ENCODE results near the gene SNX20.

DNA sequence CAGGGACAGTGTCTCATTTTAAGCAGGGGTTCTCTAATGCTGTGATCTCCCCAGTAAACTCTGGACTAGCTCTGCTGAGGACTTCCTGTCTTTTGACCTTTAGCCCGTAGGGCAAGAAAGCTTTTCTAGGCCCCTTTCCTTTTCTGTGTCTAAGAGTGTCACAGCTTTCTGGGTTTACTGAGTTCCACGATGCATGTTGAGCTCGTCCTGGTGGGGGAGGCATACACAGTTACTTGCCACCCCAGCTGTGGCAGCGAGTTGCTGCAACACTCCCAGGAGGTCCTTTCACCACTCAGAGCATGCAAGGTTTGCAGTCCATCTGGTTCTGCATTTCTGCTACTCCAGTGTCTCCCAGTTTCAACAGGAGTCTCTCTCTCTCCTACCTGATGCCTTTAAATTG is 36.0 kb upstream of the SNX20 start:
- TF ChIP-seq TCF12 (IDR thresholded peaks at IDR 0.05), result no peak
- TF ChIP-seq TCF12 (CRISPR knock-in tag; IDR thresholded peaks at IDR 0.05), result no peak
- no peak for TF ChIP-seq ZNF232 (CRISPR knock-in tag; IDR thresholded peaks at IDR 0.05; ENCODE audit: borderline replicate concordance)
- TF ChIP-seq SUZ12 (IDR thresholded peaks at IDR 0.05; ENCODE audit: low read depth, low read length), result no peak
- TF ChIP-seq TARDBP (CRISPR knock-in tag; IDR thresholded peaks at IDR 0.05), result no peak
- no peak for TF ChIP-seq POLR2AphosphoS5 (IDR thresholded peaks at IDR 0.05; ENCODE audit: low read depth, low read length)
- TF ChIP-seq CHD2 (IDR thresholded peaks at IDR 0.05; ENCODE audit: low read depth, low read length), result no peak
- TF ChIP-seq, protein P1, sequence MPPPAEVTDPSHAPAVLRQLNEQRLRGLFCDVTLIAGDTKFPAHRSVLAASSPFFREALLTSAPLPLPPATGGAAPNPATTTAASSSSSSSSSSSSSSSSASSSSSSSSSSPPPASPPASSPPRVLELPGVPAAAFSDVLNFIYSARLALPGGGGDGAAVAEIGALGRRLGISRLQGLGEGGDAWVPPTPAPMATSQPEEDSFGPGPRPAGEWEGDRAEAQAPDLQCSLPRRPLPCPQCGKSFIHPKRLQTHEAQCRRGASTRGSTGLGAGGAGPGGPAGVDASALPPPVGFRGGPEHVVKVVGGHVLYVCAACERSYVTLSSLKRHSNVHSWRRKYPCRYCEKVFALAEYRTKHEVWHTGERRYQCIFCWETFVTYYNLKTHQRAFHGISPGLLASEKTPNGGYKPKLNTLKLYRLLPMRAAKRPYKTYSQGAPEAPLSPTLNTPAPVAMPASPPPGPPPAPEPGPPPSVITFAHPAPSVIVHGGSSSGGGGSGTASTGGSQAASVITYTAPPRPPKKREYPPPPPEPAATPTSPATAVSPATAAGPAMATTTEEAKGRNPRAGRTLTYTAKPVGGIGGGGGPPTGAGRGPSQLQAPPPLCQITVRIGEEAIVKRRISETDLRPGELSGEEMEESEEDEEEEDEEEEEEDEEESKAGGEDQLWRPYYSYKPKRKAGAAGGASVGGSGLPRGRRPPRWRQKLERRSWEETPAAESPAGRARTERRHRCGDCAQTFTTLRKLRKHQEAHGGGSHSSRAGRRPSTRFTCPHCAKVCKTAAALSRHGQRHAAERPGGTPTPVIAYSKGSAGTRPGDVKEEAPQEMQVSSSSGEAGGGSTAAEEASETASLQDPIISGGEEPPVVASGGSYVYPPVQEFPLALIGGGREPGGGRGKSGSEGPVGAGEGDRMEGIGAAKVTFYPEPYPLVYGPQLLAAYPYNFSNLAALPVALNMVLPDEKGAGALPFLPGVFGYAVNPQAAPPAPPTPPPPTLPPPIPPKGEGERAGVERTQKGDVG (CRISPR knock-in tag; IDR thresholded peaks at IDR 0.05; ENCODE audit: borderline replicate concordance), result no peak
- no peak for TF ChIP-seq POLR2A (IDR thresholded peaks at IDR 0.05; ENCODE audit: insufficient read depth in 1 of 2, low read depth in 2 of 2, low read length in 2 of 2)
- TF ChIP-seq, protein P2, sequence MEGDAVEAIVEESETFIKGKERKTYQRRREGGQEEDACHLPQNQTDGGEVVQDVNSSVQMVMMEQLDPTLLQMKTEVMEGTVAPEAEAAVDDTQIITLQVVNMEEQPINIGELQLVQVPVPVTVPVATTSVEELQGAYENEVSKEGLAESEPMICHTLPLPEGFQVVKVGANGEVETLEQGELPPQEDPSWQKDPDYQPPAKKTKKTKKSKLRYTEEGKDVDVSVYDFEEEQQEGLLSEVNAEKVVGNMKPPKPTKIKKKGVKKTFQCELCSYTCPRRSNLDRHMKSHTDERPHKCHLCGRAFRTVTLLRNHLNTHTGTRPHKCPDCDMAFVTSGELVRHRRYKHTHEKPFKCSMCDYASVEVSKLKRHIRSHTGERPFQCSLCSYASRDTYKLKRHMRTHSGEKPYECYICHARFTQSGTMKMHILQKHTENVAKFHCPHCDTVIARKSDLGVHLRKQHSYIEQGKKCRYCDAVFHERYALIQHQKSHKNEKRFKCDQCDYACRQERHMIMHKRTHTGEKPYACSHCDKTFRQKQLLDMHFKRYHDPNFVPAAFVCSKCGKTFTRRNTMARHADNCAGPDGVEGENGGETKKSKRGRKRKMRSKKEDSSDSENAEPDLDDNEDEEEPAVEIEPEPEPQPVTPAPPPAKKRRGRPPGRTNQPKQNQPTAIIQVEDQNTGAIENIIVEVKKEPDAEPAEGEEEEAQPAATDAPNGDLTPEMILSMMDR (CRISPR knock-in tag; IDR thresholded peaks at IDR 0.05), result no peak
- no peak for TF ChIP-seq BRD4 (CRISPR knock-in tag; IDR thresholded peaks at IDR 0.05)
- no peak for TF ChIP-seq SP1 (IDR thresholded peaks at IDR 0.05)
- TF ChIP-seq SP1 (CRISPR knock-in tag; IDR thresholded peaks at IDR 0.05), result no peak
- TF ChIP-seq RAD21 (CRISPR knock-in tag; IDR thresholded peaks at IDR 0.05), result no peak

All from HepG2 (cell line).